GM06990 (cell line): ENCODE results near the gene INTS7.
"Not testable (repeated sequence)": the region's sequence is repeated elsewhere in the genome, so short reads cannot be mapped to it uniquely, and the experiment has no call there.

Experiments
- DNase-seq: peaks from one replicate; pipeline ENCODE4 v3.0.0-alpha.2; 2011; ENCODE audit not compliant: insufficient read length; ENCODE audit errors: extremely low read depth
- H3K27me3 ChIP-seq: replicated peaks from 2 replicates; pipeline ENCODE4 v1.6.0; 2011; ENCODE audit warnings: low read length; ENCODE audit not compliant: control insufficient read depth, insufficient read depth
- H3K36me3 ChIP-seq: 2 replicates; pipeline ENCODE4 v1.5.1; 2011; ENCODE audit warnings: low read length; ENCODE audit not compliant: control insufficient read depth, insufficient read depth
- H3K4me3 ChIP-seq: replicated peaks from 2 replicates; pipeline ENCODE4 v1.5.1; 2011; ENCODE audit warnings: low read depth, mild to moderate bottlenecking, control low read depth, low read length
- CTCF ChIP-seq: IDR thresholded peaks from 2 replicates; pipeline ENCODE4 v1.5.1; 2011; ENCODE audit warnings: low read length, control low read depth, mild to moderate bottlenecking, inconsistent platforms; ENCODE audit not compliant: insufficient read depth, poor library complexity, severe bottlenecking

INTS7 gene

GRCh38 chr1:212007178-212007577 lies 28.2 kb downstream of the INTS7 start:
- no peak for DNase-seq
- Histone ChIP-seq H3K4me3 (no peak overlapping the region), H3K36me3 (peaks cover 3% of the 10 kb centered on the region), H3K27me3 (no peaks in the 10 kb centered on the region)
- TF ChIP-seq CTCF, result no peak

GRCh38 chr1:212004895-212005608 lies 30.3 kb downstream of the INTS7 start:
- H3K4me3 ChIP-seq, result no peak overlapping the region
- TF ChIP-seq CTCF, result no peak
- H3K36me3 ChIP-seq, result no peaks in the 10 kb centered on the region; the same call in none of the 2 replicates
- H3K27me3 ChIP-seq, result no peaks in the 10 kb centered on the region
- no peak for DNase-seq

- TF ChIP-seq CTCF, result no peak
- no peaks in the 10 kb centered on the region; the same call in none of the 2 replicates for H3K36me3 ChIP-seq
- H3K27me3 ChIP-seq, result no peaks in the 10 kb centered on the region
- H3K4me3 ChIP-seq, result no peak overlapping the region
- no peak for DNase-seq
These were observed 32.8 kb downstream of the INTS7 start for GRCh38 chr1:212002536-212002935.

- not testable (repeated sequence) for H3K27me3 ChIP-seq, DNase-seq, H3K4me3 ChIP-seq, H3K36me3 ChIP-seq
These were observed 37.9 kb downstream of the INTS7 start for GRCh38 chr1:211997426-211997825.

- DNase-seq, result no peak
- TF ChIP-seq CTCF, result no peak
- Histone ChIP-seq H3K36me3 (no peaks in the 10 kb centered on the region), H3K27me3 (no peaks in the 10 kb centered on the region), H3K4me3 (no peak overlapping the region)
These were observed 43.7 kb downstream of the INTS7 start for GRCh38 chr1:211991695-211992094.

GRCh38 chr1:211986628-211987254 lies 48.6 kb downstream of the INTS7 start:
- no peak for DNase-seq
- Histone ChIP-seq H3K27me3 (no peaks in the 10 kb centered on the region), H3K36me3 (no peaks in the 10 kb centered on the region; the same call in 1 of the 2 replicates), H3K4me3 (no peak overlapping the region)
- TF ChIP-seq CTCF, result no peak
